ENCODE results near the gene UPP2. TPM values are rescaled to one million over a fixed set of nuclear protein-coding genes. Genes with fewer than 3 reads are reported as not detected.

UPP2 gene
- total RNA-seq, 2 experiments from 2014 or later: not detected

- Histone ChIP-seq H3K79me2 (ENCODE audit: insufficient read depth, low read depth, low read length) (no peaks in the 10 kb centered on the region), H3K36me3 (ENCODE audit: insufficient read depth, low read length) (no peaks in the 10 kb centered on the region), H2AFZ (ENCODE audit: low read length) (no peak overlapping the region), H3K4me1 (ENCODE audit: insufficient read depth, low read length, poor library complexity, severe bottlenecking) (no peaks in the 10 kb centered on the region), H3K9me2 (ENCODE audit: insufficient read depth, low read length) (no peaks in the 10 kb centered on the region), H4K20me1 (ENCODE audit: insufficient read depth, low read length) (no peaks in the 10 kb centered on the region; the same call in 1 of the 2 replicates), H3K9me3 (ENCODE audit: low read length) (no peaks in the 10 kb centered on the region), H3K27ac (ENCODE audit: low read depth, low read length, poor library complexity, severe bottlenecking) (no peak overlapping the region), H3K4me3 (ENCODE audit: low read depth, low read length, poor library complexity, severe bottlenecking) (no peak overlapping the region), H3K4me2 (ENCODE audit: low read length) (no peak overlapping the region)
- ChIA-PET CTCF (ENCODE audit: unreplicated experiment) (no interaction called here), POLR2A (interaction anchor here (0.6 kb wide), 1 partner anchor 517 kb away, joined by 3 read pairs; no protein-coding TSS in a partner anchor)
- DNase-seq (ENCODE audit: low spot score): no peak
- intact Hi-C loops (cut with micrococcal nuclease; ENCODE audit: unreplicated experiment): no loop called here
- no TSS peak for BruUV-seq (replicated peaks)
- TF ChIP-seq, protein P1, sequence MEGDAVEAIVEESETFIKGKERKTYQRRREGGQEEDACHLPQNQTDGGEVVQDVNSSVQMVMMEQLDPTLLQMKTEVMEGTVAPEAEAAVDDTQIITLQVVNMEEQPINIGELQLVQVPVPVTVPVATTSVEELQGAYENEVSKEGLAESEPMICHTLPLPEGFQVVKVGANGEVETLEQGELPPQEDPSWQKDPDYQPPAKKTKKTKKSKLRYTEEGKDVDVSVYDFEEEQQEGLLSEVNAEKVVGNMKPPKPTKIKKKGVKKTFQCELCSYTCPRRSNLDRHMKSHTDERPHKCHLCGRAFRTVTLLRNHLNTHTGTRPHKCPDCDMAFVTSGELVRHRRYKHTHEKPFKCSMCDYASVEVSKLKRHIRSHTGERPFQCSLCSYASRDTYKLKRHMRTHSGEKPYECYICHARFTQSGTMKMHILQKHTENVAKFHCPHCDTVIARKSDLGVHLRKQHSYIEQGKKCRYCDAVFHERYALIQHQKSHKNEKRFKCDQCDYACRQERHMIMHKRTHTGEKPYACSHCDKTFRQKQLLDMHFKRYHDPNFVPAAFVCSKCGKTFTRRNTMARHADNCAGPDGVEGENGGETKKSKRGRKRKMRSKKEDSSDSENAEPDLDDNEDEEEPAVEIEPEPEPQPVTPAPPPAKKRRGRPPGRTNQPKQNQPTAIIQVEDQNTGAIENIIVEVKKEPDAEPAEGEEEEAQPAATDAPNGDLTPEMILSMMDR (conservative IDR thresholded peaks at IDR 0.05; ENCODE audit: low read length): no peak
- no peak for TF ChIP-seq EZH2phosphoT487 (IDR thresholded peaks at IDR 0.05; ENCODE audit: borderline replicate concordance, low read depth, low read length)
Measured at GRCh38 chr2:158140201-158140600, 38.5 kb downstream of the UPP2 start.

GRCh38 chr2:158142165-158142564, 40.5 kb downstream of the UPP2 start:
- no peak overlapping the region for H3K4me3 ChIP-seq (ENCODE audit: low read depth, low read length, poor library complexity, severe bottlenecking)
- no peak overlapping the region for H2AFZ ChIP-seq (ENCODE audit: low read length)
- TF ChIP-seq, protein P1 (conservative IDR thresholded peaks at IDR 0.05; ENCODE audit: low read length): no peak
- TF ChIP-seq EZH2phosphoT487 (IDR thresholded peaks at IDR 0.05; ENCODE audit: borderline replicate concordance, low read depth, low read length): no peak
- POLR2A ChIA-PET: interaction anchor here (0.7 kb wide), 1 partner anchor 54 kb away, joined by 3 read pairs; no protein-coding TSS in a partner anchor
- intact Hi-C loops (cut with micrococcal nuclease; ENCODE audit: unreplicated experiment): no loop called here
- H3K36me3 ChIP-seq (ENCODE audit: insufficient read depth, low read length): no peaks in the 10 kb centered on the region
- H3K9me3 ChIP-seq (ENCODE audit: low read length): no peaks in the 10 kb centered on the region
- no peak overlapping the region for H3K4me2 ChIP-seq (ENCODE audit: low read length)
- no peak for DNase-seq (ENCODE audit: low spot score)
- H3K4me1 ChIP-seq (ENCODE audit: insufficient read depth, low read length, poor library complexity, severe bottlenecking): no peaks in the 10 kb centered on the region
- CTCF ChIA-PET (ENCODE audit: unreplicated experiment): no interaction called here
- H3K27ac ChIP-seq (ENCODE audit: low read depth, low read length, poor library complexity, severe bottlenecking): no peak overlapping the region
- H3K79me2 ChIP-seq (ENCODE audit: insufficient read depth, low read depth, low read length): no peaks in the 10 kb centered on the region
- no peaks in the 10 kb centered on the region for H3K9me2 ChIP-seq (ENCODE audit: insufficient read depth, low read length)
- no TSS peak for BruUV-seq (replicated peaks)
- H4K20me1 ChIP-seq (ENCODE audit: insufficient read depth, low read length): no peaks in the 10 kb centered on the region; the same call in 1 of the 2 replicates

DNA sequence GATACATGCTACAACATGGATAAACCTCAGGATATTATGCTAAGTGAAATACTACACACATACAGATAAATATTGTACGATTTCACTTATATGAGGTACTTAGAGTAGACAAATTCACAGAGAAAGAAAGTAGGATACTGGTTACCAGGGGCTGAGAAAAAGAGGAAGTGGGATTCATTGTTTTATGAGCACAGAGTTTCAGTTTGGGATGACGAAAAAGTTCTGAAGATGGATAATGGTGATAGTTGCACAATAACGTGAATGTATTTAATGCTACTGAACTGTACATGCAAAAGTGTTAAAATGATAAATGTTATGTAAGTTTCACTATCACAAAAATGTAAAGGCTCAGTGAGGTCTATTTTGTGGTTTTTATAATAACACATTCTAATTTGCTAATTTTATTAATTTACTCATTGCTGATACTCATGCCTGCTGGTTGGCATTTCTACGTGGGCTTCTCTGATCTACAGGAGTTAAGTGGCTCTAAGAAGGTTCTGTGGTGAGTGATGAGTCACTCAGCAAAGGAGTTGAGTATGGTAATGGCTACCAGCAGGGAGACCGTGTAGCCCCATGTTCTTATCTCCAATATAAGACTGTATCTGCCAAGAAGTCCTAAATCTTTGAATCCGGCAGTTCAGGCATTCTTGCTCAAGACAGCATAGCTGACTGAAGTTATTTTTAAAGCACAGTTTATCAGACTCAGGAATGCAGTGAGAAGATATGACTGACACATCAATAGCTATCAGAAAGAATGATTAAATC, 41.1 kb downstream of the UPP2 start:
- no TSS peak for BruUV-seq (replicated peaks)
- no peak for DNase-seq (ENCODE audit: low spot score)

More for the DNA sequence above, 41.1 kb downstream of the UPP2 start:
- Histone ChIP-seq H4K20me1 (ENCODE audit: insufficient read depth, low read length) (no peaks in the 10 kb centered on the region), H3K36me3 (ENCODE audit: insufficient read depth, low read length) (no peaks in the 10 kb centered on the region), H2AFZ (ENCODE audit: low read length) (no peak overlapping the region), H3K4me3 (ENCODE audit: low read depth, low read length, poor library complexity, severe bottlenecking) (no peak overlapping the region), H3K27ac (ENCODE audit: low read depth, low read length, poor library complexity, severe bottlenecking) (no peak overlapping the region), H3K9me3 (ENCODE audit: low read length) (no peaks in the 10 kb centered on the region), H3K4me1 (ENCODE audit: insufficient read depth, low read length, poor library complexity, severe bottlenecking) (no peaks in the 10 kb centered on the region), H3K4me2 (ENCODE audit: low read length) (no peak overlapping the region), H3K9me2 (ENCODE audit: insufficient read depth, low read length) (no peaks in the 10 kb centered on the region), H3K79me2 (ENCODE audit: insufficient read depth, low read depth, low read length) (no peaks in the 10 kb centered on the region)
- ChIA-PET CTCF (ENCODE audit: unreplicated experiment) (no interaction called here), POLR2A (no interaction called here)
- TF ChIP-seq, protein P1 (conservative IDR thresholded peaks at IDR 0.05; ENCODE audit: low read length): no peak
- TF ChIP-seq EZH2phosphoT487 (IDR thresholded peaks at IDR 0.05; ENCODE audit: borderline replicate concordance, low read depth, low read length): no peak
- intact Hi-C loops (cut with micrococcal nuclease; ENCODE audit: unreplicated experiment): no loop called here

Data from OCI-LY7 (cell line).